GM19239 (cell line): ENCODE results near the gene EIF4EBP2.
A peak's percentile ranks its signal among the peaks of the same experiment; 100 is the strongest.

ENCODE experiments used
- DNase-seq: peaks from one replicate; pipeline ENCODE4 v3.0.0; 2011; ENCODE audit warnings: low spot score; ENCODE audit not compliant: insufficient read length
- FAIRE-seq: peaks from 2 replicates; lab custom pipeline; 2011; peaks lifted over from hg19 to GRCh38; lab: Jason Lieb, UNC

Gene EIF4EBP2

DNA sequence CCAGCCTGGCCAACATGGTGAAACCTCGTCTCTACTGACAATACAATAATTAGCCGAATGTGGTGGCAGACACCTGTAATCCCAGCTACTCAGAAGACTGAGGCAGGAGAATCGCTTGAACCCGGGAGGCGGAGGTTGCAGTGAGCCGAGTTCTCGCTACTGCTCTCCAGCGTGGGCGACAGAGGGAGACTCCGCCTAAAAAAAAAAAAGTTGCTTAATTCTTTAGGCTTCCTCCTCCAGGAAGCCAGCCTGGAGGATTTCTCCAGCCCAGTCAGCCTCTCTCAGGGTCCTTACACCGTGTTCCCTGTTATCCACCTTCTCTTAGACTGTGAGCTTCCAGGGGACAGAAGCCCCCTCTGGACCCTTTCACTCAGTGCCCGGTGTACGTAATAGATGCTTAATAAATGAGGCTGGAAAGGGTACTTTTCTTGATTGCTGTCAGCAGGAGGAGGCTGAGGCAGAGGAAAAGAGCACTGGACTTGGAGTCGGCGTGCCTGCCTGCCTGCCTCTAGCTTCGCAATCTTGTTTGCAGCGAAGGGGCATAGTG is 53.9 kb downstream of the EIF4EBP2 start:
- FAIRE-seq (no peak), DNase-seq (no peak)

DNA sequence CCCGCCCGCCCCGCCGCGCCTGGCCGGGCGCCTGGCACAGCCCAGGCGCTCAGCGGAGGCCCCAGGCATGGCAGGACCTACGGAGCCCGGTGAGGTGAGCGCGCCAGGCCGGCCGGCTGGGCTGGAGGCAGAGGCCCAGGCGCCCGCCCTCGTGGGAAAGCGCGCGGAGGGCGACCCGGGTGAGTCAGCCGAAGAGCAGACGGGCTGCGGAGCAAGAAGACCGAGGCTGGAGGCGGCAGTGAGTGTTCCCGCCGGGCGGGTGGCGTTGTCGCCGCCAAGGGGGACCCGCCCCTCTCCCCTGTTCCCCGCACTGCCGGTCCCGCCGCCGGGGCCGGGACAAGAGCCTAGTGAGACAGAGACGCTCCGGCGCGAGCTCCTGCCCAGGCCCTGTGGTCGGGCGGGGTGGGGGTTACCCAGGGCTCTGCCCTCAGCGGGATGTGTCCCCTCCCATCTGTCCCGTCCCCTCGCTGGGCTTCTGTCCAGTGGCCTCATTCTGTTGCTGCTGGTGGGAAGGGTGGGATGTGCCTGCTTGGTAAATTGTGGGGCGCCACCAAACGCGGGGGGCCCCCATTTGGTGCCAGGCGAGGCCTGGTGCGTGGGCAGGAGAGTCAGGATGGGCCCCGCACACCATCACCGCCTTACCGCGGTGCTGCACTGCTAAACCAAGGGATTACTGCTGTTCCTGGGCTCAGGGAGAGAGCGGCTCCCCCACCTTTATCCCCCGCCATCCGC is 54.5 kb downstream of the EIF4EBP2 start:
- DNase-seq (no peak), FAIRE-seq (no peak)

DNA sequence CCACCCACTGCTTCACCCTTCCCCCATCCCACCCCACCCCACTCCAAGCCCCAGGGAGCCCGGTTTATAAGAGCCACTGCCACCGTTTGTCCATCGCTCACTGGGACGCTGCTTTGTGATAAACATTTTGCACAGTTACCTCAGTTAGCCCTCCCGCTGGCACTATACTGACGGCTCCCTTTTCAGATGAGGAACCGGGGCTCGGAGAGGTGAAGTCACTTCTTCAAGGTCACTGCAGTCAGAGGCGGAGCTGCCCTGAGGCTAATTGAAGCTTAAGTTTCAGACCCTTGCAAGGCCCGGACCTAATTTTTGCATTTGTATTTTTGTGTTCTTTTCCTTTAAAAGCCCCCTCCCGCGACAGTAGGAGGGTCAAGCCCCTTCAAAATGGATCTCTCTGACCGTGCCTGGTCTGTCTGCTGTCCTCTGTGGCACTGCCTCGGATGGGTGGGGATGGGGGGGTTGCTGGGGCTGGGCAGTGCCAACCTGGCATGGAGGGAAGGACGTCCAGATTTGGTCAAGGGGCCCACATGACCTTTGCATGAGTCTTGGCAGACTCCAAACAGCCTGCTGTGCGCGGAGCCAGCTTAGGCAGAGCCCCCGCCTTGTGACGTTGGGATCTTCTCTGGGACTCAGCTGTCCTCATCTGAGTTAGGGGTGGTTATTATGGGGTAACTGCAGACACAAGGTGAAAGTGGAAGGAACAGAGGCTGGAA is 55.3 kb downstream of the EIF4EBP2 start:
- FAIRE-seq (no peak), DNase-seq (no peak)

DNA sequence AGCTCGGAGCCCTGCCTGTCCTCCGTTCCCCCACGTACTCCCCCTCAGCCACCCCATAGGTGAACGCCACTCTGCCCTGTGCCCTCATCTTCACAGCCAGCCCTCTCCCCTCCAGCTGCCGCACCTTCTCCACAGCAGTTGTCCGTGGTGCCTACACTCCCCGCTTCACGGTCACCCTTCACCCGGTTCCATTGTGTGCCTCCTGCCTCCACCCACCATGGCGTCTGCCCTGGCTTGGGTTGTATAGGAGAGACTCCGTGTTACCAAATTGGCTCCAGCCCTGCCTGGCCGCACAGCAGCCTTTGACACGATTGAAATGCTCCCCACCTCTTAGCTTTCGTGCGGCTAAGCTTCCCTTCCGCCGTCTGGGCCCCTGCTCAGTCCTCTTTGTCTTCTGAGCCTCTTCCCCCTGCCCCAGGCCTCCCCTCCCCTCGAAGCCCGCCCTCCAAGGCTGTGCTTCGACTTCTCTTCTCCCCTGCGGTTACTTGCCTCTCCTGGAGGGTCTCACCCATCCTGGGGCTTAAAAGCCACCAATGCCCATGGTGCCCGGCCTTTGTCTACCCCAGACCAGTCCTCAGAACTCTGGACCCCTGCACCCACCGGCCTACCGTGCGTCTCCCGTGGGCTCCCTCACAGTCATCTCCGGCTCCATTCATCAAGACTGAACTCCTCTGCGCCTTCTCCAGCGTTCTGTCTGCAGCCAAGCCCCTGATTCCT is 56.0 kb downstream of the EIF4EBP2 start:
- FAIRE-seq (no peak), DNase-seq (no peak)

DNA sequence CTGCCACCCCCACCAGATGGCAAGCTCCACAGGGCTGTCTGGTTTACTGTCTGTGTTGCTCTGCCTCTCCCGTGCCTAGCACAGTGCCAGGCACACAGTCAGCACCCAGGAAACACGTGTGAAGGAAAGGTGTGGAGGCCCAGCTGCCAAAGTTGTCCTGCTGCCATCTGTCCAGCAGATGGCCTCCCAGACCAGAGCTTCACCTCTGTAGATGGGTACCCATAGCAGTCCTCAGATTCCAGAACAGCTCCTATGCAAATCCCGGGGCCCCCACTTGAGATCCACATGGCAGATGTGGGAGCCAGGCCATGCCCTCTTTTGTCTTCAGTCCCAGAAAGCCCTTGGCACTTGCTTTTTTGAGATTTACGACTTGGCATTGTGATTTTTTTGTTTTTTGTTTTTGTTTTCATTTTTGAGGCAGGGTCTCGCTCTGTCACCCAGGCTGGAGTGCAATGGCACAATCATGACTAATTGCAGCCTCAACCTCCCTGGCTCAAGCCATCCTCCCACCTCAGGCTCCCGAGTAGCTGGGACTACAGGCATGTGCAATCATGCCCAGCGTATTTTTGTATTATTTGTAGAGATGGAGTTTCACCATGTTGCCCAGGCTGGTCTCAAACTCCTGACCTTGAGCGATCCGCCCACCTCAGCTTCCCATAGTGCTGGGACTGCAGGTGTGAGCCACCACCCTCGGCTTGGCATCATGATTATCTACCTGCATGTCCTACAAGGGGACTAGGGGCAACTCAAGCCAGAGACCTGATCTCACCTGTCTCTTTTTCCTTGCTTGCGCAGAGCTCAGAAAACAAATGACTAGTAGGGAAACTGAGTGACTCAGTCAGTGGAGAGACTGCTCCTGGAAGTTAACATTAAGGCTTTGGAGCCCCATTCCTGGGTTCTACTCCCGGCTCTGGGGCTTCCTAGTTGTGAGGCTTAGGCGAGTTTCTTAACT is 57.7 kb downstream of the EIF4EBP2 start:
- FAIRE-seq: peak; percentile 90
- peak; percentile 91 for DNase-seq

DNA sequence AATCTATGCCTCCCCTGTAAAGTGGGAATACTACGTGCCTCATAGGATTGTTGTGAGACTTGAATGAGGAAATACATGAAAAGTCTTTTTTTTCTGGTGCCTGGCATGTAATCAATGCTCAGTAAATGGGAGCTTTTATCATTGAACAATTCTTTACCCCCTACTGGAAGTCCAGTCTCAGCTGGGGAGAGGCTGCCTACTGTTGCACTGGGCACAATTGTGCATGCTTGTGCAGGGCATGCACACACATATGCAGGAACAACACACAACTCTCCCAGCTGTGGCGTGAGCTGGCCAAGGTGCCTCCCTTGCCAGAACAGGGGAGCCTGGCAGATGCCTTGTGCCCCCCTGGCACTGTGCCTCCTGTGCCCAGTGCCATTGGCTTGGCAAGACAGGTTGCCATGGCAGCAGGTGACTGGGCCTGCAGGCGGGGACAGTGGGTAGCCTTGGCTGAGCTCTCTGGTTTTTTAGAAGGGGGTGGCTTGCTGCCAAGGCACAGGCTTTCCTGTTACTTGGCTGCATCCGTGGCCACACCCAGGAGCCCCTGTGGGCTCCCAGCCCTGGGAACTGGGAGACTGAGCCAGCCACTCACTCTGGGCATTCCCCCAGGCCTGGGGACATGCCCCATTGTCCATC is 58.5 kb downstream of the EIF4EBP2 start:
- FAIRE-seq (no peak), DNase-seq (no peak)

DNA sequence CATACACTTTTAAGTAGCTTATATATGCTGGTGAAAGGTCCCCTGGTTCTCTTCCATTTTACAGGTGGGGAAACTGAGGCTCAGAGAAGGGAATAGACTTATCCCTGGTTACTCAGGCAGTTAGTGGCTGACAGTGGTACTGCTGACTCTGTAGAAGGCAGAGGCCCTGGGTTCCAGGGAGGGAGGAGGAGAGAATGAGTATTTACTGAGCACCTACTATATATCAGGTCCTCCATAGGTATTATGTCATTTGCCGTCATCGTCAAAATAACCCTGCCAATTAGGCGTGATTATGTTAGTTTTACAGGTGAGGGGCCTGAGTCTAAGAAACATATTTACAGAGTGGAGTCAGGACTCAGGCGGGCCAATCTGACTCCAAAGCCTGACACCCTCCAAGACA is 61.3 kb downstream of the EIF4EBP2 start:
- FAIRE-seq: no peak

DNA sequence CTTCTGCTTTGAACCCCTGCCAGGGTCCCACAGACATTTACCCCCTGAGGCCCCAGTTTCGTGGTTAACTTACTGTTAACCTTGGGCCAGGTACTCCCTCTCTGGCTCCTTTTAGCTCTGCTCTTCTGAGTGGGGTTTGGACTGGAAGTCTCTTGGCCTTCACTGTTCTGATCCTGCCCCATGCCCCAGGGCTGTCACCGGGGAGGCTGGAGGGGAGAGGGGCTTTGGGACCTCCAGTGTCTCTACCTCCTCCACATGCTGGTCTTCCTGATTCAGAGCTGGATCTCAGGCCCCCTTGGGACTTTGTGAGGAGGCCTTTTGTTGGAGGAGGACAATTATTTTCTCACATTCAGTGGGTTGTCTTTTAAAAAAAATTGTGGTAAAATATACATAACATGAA is 61.9 kb downstream of the EIF4EBP2 start:
- FAIRE-seq (no peak), DNase-seq (no peak)

More for the DNA sequence above, 61.3 kb downstream of the EIF4EBP2 start:
- DNase-seq: no peak

DNA sequence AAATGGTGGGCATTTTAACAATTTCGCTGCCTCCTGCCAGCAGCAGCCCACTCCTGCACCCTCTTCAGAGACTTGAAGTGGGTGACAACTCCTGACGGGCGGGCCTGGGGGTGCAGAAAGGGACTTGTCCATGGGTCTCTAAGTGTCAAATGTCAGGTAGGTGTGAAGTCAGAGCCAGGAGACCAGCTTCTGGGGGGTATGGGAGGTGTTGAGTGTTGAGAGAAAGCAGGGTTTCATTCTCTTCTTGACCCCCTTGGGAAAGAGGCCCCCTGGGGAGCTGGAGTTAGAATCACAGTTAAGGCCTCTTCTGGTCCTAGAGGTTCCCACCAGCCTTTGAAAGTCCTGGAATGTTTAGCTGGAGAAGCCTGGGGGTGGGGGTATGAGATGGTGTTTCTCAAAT is 63.0 kb downstream of the EIF4EBP2 start:
- no peak for FAIRE-seq
- no peak for DNase-seq

DNA sequence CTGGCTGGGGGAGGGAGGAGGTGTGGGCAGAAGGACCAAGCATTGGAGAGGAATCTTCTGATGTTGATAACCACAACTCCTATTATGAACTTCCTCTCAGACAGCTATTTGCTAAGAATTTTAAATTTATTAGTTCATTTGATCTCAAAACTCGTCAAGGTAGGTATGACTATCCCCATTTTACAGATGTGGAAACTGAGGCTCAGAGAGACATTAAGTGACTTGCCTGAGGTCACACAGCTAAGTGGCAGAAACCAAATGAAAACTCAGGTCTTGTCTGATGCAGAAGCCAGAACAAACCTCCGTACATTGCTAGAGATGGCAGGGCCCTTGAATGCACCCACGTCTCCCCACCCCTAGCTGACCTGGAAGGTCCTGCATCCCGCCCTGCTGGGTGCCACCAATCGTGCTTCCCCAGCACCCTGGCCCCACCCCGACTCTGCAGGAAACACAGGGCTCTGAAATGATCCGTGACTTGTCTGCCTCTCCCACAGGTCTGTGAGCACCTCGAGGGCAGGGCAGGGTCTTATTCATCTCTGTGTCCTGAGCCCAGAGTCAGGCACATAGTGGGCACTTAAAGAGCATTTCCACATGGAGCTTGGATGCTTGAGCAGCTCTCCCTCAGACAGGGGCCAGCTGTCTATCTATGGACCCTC is 69.0 kb downstream of the EIF4EBP2 start:
- FAIRE-seq (no peak), DNase-seq (no peak)

DNA sequence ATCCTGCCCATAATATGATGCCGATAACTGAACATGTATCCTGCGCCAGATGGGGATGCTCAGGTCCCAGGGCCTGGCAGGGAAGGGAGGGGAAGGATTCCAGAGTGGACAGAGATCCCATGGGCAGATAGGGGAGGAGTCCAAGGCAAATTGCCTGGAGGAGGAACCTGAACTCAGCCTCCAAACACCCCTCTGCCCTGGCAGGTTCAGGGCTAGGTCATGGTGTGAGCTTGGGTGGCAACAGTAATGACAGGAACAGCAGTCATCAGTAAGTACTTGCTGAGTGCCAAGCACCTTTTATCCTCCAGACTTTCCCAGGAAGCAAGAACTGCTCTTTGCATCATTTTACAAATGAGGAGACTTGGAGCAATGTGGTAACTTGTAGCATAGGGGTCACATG is 70.8 kb downstream of the EIF4EBP2 start:
- FAIRE-seq (no peak), DNase-seq (no peak)

DNA sequence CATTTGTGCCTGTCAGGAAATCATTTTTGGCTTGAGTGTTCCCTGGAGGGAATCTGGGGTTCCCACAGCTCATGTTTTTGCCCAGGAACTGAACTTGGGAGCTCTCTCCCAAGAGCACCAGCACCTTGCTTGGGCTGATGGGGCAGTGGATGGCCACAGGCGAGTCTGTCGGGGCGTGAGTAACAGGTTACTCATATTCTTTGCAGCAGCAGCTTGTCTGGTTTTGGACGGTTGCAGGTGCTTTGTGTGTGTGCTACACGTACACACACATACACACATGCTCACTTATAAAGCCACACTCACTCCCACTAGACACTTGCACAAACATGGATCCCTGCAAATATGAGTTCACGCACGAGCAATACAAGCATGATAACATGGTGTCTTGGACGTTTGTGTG is 71.7 kb downstream of the EIF4EBP2 start:
- DNase-seq: no peak
- FAIRE-seq: no peak

DNA sequence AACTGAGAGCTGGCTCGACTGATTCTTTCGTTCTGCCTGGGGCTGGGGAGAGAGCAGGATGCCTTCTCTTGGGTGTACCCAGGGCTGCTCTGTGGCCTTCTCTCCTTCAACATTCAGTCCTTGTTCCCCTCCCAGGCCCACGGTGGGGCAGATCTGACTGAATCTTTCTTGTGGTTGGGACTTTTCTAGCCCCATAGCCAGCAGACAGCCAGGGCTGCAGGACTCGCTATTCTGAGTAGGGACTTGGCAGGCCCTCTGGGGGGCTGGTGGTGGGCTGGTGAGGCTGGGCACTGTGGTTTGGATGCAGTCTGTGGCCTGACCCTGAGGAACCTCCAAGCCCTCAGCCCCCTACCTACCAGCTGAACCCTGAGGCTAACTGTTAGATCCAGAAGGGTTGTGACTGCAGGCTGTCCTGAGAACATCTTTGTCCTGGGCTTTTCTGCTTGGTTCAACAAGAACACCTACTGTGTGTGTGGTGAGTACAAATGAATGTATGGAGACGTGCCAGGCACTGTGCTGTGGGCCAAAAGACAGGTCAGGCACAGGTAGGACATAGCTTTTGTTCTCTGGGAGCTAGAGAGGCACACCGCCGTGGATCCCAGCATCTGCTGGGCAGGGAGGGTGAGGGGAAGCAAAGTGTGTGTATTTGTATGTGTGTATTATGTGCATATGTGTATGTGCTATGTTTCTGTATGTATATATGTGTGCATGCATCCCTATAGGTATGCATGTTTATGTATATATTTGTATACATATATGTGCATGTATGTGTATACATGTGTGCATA is 72.5 kb downstream of the EIF4EBP2 start:
- DNase-seq: no peak
- FAIRE-seq: no peak

DNA sequence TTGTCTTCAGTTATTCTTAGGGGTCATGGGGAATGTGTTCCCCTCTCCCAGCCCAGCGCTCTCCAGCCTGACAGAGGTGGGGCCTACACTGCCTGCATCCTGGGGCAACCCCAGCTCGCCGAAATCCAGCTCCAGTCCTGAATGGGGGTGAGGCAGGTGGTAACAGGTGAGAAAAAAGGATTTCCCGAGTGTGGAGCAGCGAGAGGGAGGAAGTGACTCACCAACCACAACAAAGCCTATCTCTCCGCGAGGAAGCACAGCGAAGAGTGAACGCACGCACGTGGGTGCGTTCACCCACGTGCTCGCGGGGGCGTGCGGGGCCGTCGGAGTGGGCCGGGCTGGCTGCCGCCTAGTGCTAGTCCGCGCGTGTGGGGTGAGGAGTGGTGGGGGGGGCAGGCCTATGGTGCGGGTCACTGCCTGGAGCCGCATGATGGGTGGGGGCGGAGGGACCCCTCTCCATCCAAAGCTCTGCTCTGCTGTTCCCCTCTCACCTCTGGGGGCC is 73.8 kb downstream of the EIF4EBP2 start:
- FAIRE-seq (peak; percentile 70), DNase-seq (no peak)
